Activated T-helper 1 cell treated with anti-CD3 and anti-CD28 coated beads, Interleukin-12 subunit alpha, Interleukin-12 subunit beta, Interleukin-2, Interleukin-4 antibody, amounts not matched to agents 30 ng/mL and 10 ng/mL and 1 ng/mL, durations not matched to agents 14 hours and 24 hours and 36 hours (primary cell): ENCODE results near the gene JTB. TPM values are rescaled to one million over a fixed set of nuclear protein-coding genes. Genes with fewer than 3 reads are reported as not detected.
A peak's percentile ranks its signal among the peaks of the same experiment; 100 is the strongest.

Experiments
- DNase-seq: peaks from one replicate; pipeline ENCODE4 v3.0.0; 2021; ENCODE audit warnings: low spot score
- H3K27ac Mint-ChIP-seq: one replicate; pipeline ENCODE4 v1.8.0; 2021; ENCODE audit warnings: mild to moderate bottlenecking, mixed read lengths
- H3K27me3 Mint-ChIP-seq: one replicate; pipeline ENCODE4 v1.8.0; 2022; ENCODE audit warnings: mild to moderate bottlenecking, moderate library complexity, mixed read lengths; ENCODE audit not compliant: insufficient read depth
- H3K36me3 Mint-ChIP-seq: one replicate; pipeline ENCODE4 v1.8.0; 2021; ENCODE audit warnings: low read depth, mixed read lengths
- H3K4me1 Mint-ChIP-seq: one replicate; pipeline ENCODE4 v1.8.0; 2021; ENCODE audit warnings: low read depth, mixed read lengths
- H3K4me3 Mint-ChIP-seq: one replicate; pipeline ENCODE4 v1.8.0; 2021; ENCODE audit warnings: mild to moderate bottlenecking, moderate library complexity, mixed read lengths
- H3K9me3 Mint-ChIP-seq: one replicate; pipeline ENCODE4 v1.8.0; 2021; ENCODE audit warnings: mixed read lengths
- intact Hi-C: fragments of 100-400 bp; cut with micrococcal nuclease; formaldehyde crosslinking; loops from one replicate; pipeline ENCODE4 v1.15.1; 2024
- total RNA-seq: library from RNA; stranded (reverse); gene quantifications from 2 replicates; pipeline ENCODE4 v1.2.3, GENCODE V29; 2022

Gene JTB
- total RNA-seq, 1 donor from 2014 or later: 198 TPM

DNA sequence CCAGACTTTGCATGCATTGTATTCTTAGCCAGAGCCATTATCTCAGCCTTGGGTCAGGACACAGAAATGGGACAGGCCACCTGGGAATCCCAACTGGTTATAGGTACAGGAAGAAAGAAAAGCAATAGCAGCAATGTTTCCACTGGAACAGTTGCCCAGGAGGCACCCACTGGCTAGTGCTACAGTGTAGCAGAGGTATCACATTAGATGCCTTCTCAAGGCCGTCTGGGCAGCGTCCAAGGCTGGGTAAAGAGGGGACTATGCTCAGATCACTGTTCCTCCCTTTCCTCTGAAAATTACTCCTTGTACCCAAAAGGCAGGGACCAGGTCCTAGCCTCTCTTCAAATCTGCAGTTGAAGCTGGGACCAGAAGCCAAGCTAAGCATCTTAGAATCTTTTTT is 7.1 kb downstream of the JTB start:
- Mint-ChIP-seq H3K9me3 (peaks cover 3% of the 10 kb centered on the region), H3K27me3 (no peaks in the 10 kb centered on the region), H3K4me3 (no peak overlapping the region), H3K27ac (no peak overlapping the region), H3K4me1 (peaks cover 50% of the 10 kb centered on the region), H3K36me3 (peaks cover 34% of the 10 kb centered on the region)
- intact Hi-C loops: no loop called here
- no peak for DNase-seq

DNA sequence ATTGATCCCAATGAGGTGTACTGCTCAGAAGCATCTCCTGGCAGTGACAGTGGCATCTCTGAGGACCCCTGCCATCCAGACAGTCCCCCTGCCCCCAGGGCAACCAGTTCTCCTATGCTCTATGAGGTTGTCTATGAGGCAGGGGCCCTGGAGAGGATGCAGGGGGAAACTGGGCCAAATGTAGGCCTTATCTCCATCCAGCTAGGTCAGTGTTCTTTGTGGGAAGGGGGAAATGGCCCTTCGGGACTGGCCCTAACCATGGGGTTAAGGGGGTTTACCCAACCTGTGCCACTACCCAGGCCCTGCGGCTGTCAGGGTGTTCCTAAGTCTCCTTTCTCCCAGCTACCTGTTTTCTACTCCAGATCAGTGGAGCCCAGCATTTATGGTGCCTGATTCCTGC is 8.5 kb downstream of the JTB start:
- H3K9me3 Mint-ChIP-seq: peaks cover 3% of the 10 kb centered on the region
- H3K4me3 Mint-ChIP-seq: peak overlapping the region; percentile 97
- no peak for DNase-seq
- H3K27me3 Mint-ChIP-seq: no peaks in the 10 kb centered on the region
- H3K36me3 Mint-ChIP-seq: peaks cover 24% of the 10 kb centered on the region
- H3K4me1 Mint-ChIP-seq: peaks cover 51% of the 10 kb centered on the region
- intact Hi-C loops: loop anchor here (10.0 kb wide), 1 partner anchor 424 kb away; the partner anchor contains the start of genes S100A3, S100A4 and S100A5
- H3K27ac Mint-ChIP-seq: no peak overlapping the region

DNA sequence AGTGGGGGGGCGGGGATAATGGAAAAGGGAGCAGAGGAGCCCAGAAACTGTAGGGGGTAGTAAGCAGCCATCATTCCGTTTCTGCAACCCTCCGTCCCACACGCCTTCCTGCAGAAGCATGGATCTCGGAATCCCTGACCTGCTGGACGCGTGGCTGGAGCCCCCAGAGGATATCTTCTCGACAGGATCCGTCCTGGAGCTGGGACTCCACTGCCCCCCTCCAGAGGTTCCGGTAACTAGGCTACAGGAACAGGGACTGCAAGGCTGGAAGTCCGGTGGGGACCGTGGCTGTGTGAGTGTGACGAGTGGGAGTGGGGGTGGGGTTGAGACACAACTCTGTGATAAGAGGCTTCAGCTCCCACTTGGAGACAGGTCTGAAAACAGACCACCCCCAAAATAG is 9.1 kb downstream of the JTB start:
- H3K36me3 Mint-ChIP-seq: peaks cover 20% of the 10 kb centered on the region
- H3K27ac Mint-ChIP-seq: no peak overlapping the region
- peak overlapping the region; percentile 97 for H3K4me3 Mint-ChIP-seq
- DNase-seq: no peak
- intact Hi-C loops: loop anchor here (10.0 kb wide), 1 partner anchor 424 kb away; the partner anchor contains the start of genes S100A3, S100A4 and S100A5
- H3K4me1 Mint-ChIP-seq: peaks cover 54% of the 10 kb centered on the region
- no peaks in the 10 kb centered on the region for H3K27me3 Mint-ChIP-seq
- peaks cover 3% of the 10 kb centered on the region for H3K9me3 Mint-ChIP-seq

DNA sequence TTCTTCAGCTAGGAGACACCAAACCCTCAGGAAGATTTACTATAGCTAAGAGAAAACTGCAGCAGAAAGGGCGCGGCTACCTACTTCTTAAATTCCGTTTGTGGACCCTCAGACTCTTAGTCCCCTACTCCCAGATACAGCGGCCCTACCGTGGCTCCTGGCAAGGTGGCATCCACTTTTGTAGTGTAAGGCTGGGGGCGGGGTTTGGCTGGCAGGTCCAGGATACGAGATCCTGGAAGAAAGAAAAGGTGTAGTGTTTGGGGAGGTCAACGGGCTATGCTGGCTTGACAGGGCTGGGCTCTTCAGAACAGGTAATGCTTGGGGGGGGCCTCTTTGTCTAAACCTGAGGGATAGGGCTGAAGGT is 9.5 kb downstream of the JTB start:
- DNase-seq: no peak
- Mint-ChIP-seq H3K27me3 (no peaks in the 10 kb centered on the region), H3K27ac (peak overlapping the region; percentile 95), H3K4me1 (peaks cover 52% of the 10 kb centered on the region), H3K9me3 (peaks cover 3% of the 10 kb centered on the region), H3K4me3 (peak overlapping the region; percentile 97), H3K36me3 (peaks cover 16% of the 10 kb centered on the region)
- intact Hi-C loops: loop anchor here (1.0 to 10.0 kb wide), 8 partner anchors 9 to 423 kb away; partner anchors contain the start of genes CRTC2, JTB, RAB13 and RPS27

DNA sequence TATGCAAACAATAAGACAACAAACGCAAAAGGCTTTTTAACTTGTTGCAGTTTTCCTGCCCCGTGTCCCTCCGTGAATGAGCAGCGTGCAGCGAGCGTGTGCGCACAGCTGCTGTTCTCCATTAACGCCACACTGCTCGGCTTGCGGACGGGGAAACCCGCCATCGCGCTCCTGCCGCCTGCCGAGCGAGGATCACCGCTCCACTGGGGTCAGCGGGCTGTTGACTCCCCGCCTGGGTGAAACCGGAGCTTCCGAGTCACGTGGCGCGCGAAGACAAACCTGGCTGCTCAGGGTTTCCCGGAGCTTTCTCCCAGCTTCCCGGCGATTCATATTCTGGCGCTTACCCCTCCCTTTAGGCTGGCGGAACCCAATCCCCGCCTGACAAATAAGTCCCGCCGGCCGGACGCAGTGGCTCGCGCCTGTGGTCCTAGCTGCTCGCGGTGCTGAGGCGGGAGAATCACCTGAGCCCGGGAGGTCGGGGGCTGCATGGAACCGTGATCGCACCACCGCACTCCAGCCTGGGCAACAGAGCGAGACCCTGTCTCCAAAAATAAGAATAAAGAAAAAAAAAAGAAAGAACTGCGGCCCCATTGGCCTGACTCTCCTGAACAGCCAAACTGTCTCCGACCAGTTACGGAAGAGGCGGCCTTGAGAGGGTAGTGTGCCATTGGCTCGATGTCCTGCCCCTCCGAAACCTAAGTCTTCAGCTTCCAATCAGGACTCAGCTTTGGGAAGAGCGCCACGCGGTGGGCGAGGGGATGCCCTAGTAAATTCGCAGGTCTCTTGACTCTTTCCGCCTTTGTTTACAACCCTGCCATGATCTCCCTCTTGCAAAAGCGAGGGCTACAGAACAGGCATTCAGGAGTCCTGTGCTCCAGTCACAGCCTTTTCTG is 10.1 kb downstream of the JTB start, which contains the start of gene CREB3L4:
Gene CREB3L4 (plus strand): TSS at position 796 of the 893 bp plus-strand sequence. CDS start 624 bp downstream, outside the sequence.
- peaks cover 12% of the 10 kb centered on the region for H3K36me3 Mint-ChIP-seq
- H3K4me3 Mint-ChIP-seq: peak within 1 kb of the TSS; percentile 97
- peaks cover 3% of the 10 kb centered on the region for H3K9me3 Mint-ChIP-seq
- peak within 1 kb of the TSS; percentile 95 for H3K27ac Mint-ChIP-seq
- no peaks in the 10 kb centered on the region for H3K27me3 Mint-ChIP-seq
- peaks cover 52% of the 10 kb centered on the region for H3K4me1 Mint-ChIP-seq
- peak; percentile 80 for DNase-seq
- intact Hi-C loops: loop anchor here (1.0 to 10.0 kb wide), 8 partner anchors 9 to 423 kb away; partner anchors contain the start of genes CRTC2, JTB, RAB13 and RPS27

DNA sequence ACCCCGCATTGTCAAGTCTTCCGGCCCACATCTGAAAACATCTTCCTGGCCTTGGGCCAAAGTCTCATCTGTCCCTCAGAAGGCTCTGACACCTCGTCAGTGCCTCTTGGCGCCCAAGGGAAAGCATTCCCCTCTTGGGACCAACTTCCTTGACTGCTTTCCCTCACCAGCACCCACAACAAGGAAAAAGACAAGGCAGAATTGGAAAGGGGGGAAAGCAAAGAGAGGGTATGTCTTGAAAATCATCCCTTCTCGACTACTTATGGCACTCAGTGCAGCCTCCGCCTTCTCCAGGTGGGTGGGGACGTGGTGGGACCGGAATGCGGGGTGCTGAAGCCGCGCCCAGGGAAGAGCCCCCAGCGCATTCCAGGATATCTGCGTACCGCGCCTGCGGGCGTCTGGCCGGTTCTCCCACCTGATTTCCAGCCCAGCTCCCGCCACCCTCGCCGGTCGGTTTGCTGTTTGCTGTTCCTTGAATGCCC is 13.6 kb downstream of the JTB start:
- DNase-seq: no peak
- intact Hi-C loops: loop anchor here (1.0 to 10.0 kb wide), 7 partner anchors 13 to 419 kb away; partner anchors contain the start of genes DENND4B, JTB, RPS27 and S100A3
- H3K4me1 Mint-ChIP-seq: peaks cover 68% of the 10 kb centered on the region
- H3K4me3 Mint-ChIP-seq: peak overlapping the region; percentile 85
- H3K27ac Mint-ChIP-seq: peak overlapping the region; percentile 85
- no peaks in the 10 kb centered on the region for H3K27me3 Mint-ChIP-seq
- H3K36me3 Mint-ChIP-seq: peaks cover 18% of the 10 kb centered on the region
- H3K9me3 Mint-ChIP-seq: peaks cover 3% of the 10 kb centered on the region

DNA sequence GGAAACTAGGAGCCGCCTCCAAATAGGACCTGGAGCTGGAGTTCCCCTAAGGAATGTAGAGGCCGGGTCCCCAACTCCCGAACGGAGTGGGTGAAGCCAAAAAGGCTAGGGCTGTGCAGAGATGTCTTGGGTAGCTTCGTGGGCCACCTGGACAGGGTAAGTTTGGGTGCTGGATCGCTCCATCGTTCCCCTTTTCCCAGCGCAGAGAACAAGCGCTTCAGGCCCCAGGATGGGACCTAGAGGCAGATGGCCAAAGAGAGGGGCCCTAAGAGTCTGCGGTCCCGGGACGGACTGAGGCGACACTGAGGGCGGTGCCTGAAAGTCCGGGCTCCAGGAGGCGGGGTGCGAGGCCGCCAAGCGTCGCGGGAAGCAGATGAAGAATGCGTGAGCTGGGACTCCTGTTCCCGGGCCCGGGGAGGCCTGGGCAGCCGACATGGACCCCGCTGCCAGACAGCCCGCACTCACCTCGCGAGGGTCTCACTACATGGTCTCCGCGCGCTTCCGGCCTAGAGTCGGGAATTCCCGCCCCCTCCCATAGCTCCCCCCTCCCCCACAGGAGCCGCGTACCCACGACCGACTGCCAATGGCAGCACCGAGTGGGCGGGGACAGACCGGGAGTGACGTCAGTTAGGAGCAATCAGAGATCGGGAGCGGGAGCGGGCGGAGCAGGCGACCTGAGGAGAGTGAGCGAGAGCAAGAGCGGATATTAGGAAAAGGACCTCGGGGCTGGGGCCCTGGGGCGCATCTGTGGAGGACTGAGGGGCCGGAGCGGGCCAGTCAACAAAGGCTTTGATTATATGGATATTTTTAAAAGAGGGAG is 14.2 kb downstream of the JTB start, which contains the start of gene SLC39A1:
Gene SLC39A1 (minus strand): TSS at position 508 of the 820 bp plus-strand sequence. CDS start 822 bp downstream, outside the sequence.
- peak; percentile 94 for DNase-seq
- Mint-ChIP-seq H3K4me3 (peak within 1 kb of the TSS; percentile 85), H3K36me3 (peaks cover 21% of the 10 kb centered on the region), H3K27me3 (no peaks in the 10 kb centered on the region), H3K27ac (peak within 1 kb of the TSS; percentile 85), H3K9me3 (peaks cover 3% of the 10 kb centered on the region), H3K4me1 (peaks cover 68% of the 10 kb centered on the region)
- intact Hi-C loops: loop anchor here (1.0 to 10.0 kb wide), 7 partner anchors 14 to 418 kb away; partner anchors contain the start of genes DENND4B, JTB, RPS27 and S100A3

DNA sequence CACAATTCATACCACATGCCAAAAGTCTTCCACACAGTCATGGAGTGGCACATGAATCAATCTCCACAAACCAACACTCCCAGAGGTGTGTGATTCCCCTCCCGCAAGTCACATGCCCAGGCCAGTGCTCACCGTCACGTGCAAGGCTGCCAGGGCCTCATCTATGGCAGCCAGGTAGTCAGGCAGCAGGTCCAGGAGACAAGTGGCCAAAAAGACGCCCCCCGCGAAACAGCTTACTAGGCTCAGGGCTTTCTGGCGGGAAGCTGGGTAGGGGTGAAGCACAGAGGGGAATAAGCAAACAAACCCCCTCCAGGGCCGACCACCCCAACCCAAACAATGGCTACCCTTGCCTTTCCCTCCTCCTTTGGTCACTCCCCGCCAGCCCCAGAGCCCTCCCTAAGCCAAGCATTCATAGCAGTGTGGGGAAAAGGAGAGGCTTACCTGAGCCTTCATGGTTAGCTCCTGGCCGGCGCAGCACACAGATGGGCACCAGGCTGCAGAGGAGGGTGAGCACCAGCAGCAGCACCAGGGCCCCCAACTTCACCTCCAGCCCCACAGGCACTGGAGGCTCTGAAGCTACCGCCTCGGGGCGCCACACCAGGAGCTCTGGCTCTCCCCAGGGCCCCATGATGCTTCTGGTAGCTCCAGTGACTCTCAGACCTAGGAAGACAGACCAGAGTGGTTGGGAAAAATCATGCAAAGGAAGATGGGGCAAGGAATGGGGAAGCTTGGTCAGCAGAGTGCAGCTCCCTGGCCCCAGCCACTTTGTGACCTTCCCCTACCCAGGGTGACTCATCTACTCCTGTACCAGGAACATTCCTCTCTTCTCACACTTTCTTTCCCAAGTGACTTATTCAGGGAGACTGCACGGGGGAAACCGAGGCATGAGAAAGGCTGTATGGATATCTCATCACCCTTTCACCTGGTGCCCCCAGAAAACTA is 15.1 kb downstream of the JTB start:
- H3K27me3 Mint-ChIP-seq: no peaks in the 10 kb centered on the region
- peak overlapping the region; percentile 85 for H3K4me3 Mint-ChIP-seq
- H3K4me1 Mint-ChIP-seq: peaks cover 60% of the 10 kb centered on the region
- peaks cover 21% of the 10 kb centered on the region for H3K36me3 Mint-ChIP-seq
- DNase-seq: no peak
- peaks cover 3% of the 10 kb centered on the region for H3K9me3 Mint-ChIP-seq
- intact Hi-C loops: loop anchor here (1.0 to 10.0 kb wide), 7 partner anchors 15 to 418 kb away; partner anchors contain the start of genes DENND4B, JTB, RPS27 and S100A3
- peak overlapping the region; percentile 85 for H3K27ac Mint-ChIP-seq

DNA sequence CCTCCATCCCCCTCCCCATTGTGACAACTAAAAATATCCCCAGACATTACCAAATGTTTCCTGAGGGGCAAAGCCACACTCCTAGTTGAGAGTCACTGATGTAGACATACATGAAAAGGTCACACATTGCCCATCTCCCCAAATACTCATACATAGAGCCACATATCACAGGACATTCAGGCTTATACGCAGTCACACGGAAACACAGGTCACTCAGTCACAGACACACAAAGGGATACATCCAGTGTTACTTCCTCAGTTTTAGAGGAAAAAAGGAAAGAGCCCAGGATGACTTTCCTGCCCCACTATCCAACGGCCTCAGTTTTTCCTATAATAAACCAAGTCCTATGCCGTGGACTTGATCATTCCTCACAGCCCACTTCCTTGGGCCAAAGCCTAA is 16.1 kb downstream of the JTB start:
- Mint-ChIP-seq H3K9me3 (peaks cover 3% of the 10 kb centered on the region), H3K27ac (peak overlapping the region; percentile 36), H3K4me1 (peaks cover 62% of the 10 kb centered on the region), H3K4me3 (peak overlapping the region; percentile 85), H3K36me3 (peaks cover 17% of the 10 kb centered on the region), H3K27me3 (no peaks in the 10 kb centered on the region)
- intact Hi-C loops: loop anchor here (10.0 kb wide), 1 partner anchor 417 kb away; the partner anchor contains the start of genes S100A3, S100A4 and S100A5
- DNase-seq: no peak

DNA sequence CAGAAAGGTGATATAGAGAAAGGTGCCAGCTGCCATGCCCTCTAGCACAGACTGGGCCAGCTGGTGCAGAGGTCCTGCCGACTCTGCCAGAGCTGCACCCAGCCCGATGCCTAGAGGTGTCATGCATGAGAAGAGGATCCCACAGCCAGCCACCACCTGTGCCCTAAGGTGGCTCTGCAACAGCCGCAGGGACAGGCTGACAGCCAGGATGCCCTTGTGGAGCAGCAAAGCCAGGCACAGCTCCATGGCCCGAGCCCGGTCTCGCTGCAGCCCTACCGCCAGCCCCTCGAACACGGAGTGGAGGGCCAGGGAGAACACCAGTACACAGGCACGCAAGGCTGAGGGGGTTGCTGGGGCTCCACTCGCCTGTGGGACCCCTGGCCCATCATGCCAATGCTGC is 17.3 kb downstream of the JTB start:
- Mint-ChIP-seq H3K36me3 (peaks cover 13% of the 10 kb centered on the region), H3K4me3 (peak overlapping the region; percentile 85), H3K9me3 (no peaks in the 10 kb centered on the region), H3K27ac (no peak overlapping the region), H3K4me1 (peaks cover 63% of the 10 kb centered on the region), H3K27me3 (no peaks in the 10 kb centered on the region)
- no peak for DNase-seq
- intact Hi-C loops: loop anchor here (10.0 kb wide), 1 partner anchor 415 kb away; the partner anchor contains the start of genes S100A3, S100A4 and S100A5

DNA sequence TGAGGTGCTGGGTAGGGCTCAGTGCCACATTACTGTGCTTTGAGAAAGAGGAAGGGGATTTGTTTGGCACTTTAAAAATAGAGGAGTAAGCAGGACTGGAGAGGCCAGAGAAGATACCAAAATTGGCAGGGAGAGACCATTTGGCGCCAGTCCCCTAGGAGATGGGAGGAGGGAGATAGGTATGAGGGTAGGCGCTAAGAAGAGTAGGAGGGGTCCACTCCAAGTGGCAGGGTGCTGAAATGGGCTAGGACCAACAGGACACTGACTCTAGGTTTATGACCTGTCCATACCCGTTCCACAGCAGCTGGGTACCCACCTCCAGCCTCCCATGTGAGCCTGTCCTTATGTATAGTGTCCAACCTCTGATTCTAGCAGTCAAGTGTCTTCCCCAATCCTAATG is 18.0 kb downstream of the JTB start:
- H3K27me3 Mint-ChIP-seq: no peaks in the 10 kb centered on the region
- H3K27ac Mint-ChIP-seq: peak overlapping the region; percentile 46
- H3K4me3 Mint-ChIP-seq: peak overlapping the region; percentile 97
- DNase-seq: no peak
- intact Hi-C loops: loop anchor here (2.0 to 5.0 kb wide), 2 partner anchors 232 to 313 kb away; partner anchors contain the start of genes HAX1 and INTS3
- peaks cover 66% of the 10 kb centered on the region for H3K4me1 Mint-ChIP-seq
- H3K36me3 Mint-ChIP-seq: peaks cover 13% of the 10 kb centered on the region
- no peaks in the 10 kb centered on the region for H3K9me3 Mint-ChIP-seq
